Osteocyte (in vitro differentiated cells): ENCODE data around the gene SH3BP4. TPM values are rescaled to one million over a fixed set of nuclear protein-coding genes. Genes with fewer than 3 reads are reported as not detected.
A peak's percentile ranks its signal among the peaks of the same experiment; 100 is the strongest.

Experiments used
- DNase-seq: peaks from one replicate; pipeline ENCODE4 v3.0.0; 2021; ENCODE audit warnings: mixed read lengths; ENCODE audit not compliant: unreplicated experiment; ENCODE audit errors: extremely low spot score
- H3K27ac Mint-ChIP-seq: one replicate; pipeline ENCODE4 v1.8.0; 2021; ENCODE audit warnings: mild to moderate bottlenecking, mixed read lengths; ENCODE audit not compliant: unreplicated experiment
- H3K27me3 Mint-ChIP-seq: one replicate; pipeline ENCODE4 v1.8.0; 2021; ENCODE audit warnings: mixed read lengths; ENCODE audit not compliant: unreplicated experiment
- H3K36me3 Mint-ChIP-seq: one replicate; pipeline ENCODE4 v1.8.0; 2021; ENCODE audit warnings: mixed read lengths; ENCODE audit not compliant: unreplicated experiment
- H3K4me1 Mint-ChIP-seq: one replicate; pipeline ENCODE4 v1.8.0; 2021; ENCODE audit warnings: mixed read lengths; ENCODE audit not compliant: unreplicated experiment
- H3K4me3 Mint-ChIP-seq: one replicate; pipeline ENCODE4 v1.8.0; 2021; ENCODE audit warnings: mild to moderate bottlenecking, moderate library complexity, mixed read lengths; ENCODE audit not compliant: unreplicated experiment
- H3K9me3 Mint-ChIP-seq: one replicate; pipeline ENCODE4 v1.8.0; 2021; ENCODE audit warnings: mixed read lengths; ENCODE audit not compliant: unreplicated experiment
- total RNA-seq: library from RNA; stranded (reverse); gene quantifications from 2 replicates; pipeline ENCODE4 v1.2.1, GENCODE V29; 2021
- TF ChIP-seq, protein P1 (sequence below): fragments of 200-600 bp; sonication (generic); IDR thresholded peaks from 2 replicates; pipeline ENCODE4 v1.5.0; 2021; ENCODE audit warnings: antibody characterized with exemption, mild to moderate bottlenecking, moderate library complexity

The SH3BP4 gene
- total RNA-seq, 1 donor from 2014 or later = 60.1 TPM

DNA sequence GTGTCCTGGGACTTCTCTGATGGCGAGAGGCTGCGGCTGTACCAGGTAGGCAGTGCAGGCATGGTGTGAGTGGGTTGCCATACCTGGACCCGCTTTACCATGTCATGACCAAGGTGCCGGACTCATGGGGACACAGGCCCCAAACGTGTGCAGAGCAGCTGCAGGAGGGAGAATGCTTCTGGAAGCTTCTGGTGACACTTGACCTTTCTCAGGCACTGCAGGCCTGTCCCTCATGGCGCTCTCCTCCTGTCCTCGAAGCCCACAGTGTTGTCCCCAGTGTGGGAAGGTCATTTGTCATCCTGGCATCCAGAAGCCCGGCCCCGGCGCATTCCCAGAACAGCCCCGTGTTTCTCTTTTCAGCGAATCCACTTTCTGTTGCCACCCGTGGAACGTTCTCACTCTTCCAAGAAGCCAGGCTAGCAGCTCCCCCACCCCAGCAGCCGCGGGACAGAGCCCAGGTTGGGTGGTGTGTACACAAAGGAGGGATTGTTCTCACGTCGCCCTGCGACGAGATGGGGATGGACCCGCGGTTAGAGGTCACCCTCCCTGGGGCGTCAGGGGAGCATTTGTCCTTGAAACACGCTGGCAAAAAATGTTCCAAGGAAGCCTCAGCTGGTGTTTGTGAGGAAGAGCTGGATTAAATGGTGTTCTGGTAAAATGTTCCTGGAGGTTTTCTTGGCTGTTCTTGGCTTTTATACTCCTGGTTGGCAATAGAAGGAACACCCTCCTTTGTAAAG is 43.7 kb downstream of the SH3BP4 start:
- TF ChIP-seq, protein P1, sequence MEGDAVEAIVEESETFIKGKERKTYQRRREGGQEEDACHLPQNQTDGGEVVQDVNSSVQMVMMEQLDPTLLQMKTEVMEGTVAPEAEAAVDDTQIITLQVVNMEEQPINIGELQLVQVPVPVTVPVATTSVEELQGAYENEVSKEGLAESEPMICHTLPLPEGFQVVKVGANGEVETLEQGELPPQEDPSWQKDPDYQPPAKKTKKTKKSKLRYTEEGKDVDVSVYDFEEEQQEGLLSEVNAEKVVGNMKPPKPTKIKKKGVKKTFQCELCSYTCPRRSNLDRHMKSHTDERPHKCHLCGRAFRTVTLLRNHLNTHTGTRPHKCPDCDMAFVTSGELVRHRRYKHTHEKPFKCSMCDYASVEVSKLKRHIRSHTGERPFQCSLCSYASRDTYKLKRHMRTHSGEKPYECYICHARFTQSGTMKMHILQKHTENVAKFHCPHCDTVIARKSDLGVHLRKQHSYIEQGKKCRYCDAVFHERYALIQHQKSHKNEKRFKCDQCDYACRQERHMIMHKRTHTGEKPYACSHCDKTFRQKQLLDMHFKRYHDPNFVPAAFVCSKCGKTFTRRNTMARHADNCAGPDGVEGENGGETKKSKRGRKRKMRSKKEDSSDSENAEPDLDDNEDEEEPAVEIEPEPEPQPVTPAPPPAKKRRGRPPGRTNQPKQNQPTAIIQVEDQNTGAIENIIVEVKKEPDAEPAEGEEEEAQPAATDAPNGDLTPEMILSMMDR = no peak
- H3K27ac Mint-ChIP-seq = peak overlapping the region; percentile 95
- peaks cover 77% of the 10 kb centered on the region for H3K4me1 Mint-ChIP-seq
- DNase-seq = no peak
- peak overlapping the region; percentile 54 for H3K4me3 Mint-ChIP-seq
- H3K9me3 Mint-ChIP-seq = no peaks in the 10 kb centered on the region
- peaks cover 24% of the 10 kb centered on the region for H3K36me3 Mint-ChIP-seq
- no peaks in the 10 kb centered on the region for H3K27me3 Mint-ChIP-seq

DNA sequence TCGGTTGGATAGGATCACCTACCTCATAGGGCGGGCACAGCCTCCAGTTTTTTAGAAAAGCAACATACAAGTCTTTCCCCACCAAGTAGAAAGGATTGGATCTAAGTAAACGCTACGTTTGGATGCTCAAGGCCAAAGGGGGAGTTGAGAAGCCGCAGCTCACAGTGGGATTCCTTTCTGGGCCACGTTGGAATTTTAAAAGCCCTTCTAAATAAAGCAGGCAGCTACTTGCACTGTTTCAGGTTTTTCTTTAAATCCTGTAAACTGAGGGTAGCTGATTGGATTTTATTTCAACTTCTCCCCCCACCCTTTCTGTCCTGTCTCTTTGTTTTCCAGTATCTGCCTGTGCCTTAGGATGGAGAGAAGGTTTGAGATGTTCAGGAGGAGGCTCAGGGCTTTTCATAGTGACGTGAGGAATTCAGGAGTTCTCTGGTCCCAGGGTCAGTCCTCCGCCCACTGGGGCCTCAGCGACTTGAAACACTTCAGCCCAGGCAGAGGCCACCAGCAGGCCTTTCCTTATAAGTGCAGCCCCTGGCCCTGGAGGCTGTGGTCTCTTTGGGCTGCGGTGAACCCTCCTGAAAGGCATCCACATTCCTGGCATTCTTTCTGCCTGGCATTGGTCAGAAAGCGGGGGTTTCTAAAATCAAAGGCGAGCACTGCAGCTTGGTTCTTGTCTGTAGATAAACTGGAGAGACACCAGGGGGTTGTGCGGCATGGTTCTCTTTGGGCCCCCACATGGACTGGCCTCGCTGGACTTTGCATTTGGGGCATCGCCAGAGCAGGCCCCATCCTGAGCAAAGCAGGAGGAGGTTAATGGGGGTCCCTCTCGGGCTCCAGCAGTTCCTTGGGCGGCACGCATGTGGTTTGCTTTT is 44.5 kb downstream of the SH3BP4 start:
- peaks cover 78% of the 10 kb centered on the region for H3K4me1 Mint-ChIP-seq

DNA sequence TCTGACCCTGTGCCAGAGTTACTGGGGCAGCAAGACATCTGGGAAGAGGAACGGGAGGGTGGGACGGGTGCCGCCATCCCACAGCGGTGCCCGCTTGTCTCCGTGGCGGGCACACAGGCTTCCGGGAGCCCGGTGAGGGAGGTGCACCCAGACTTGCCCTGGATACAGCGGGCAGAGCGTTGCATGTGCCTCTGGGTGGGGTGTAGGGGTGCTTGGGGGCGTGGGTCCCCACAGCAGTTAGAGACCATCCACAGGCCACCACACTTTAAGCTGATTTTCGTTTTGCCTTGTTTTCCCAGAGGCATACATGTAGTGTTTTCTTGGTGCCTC is 45.1 kb downstream of the SH3BP4 start:
- DNase-seq = no peak
- peak overlapping the region; percentile 95 for H3K27ac Mint-ChIP-seq
- no peaks in the 10 kb centered on the region for H3K27me3 Mint-ChIP-seq
- TF ChIP-seq, protein P1 = no peak
- H3K4me1 Mint-ChIP-seq = peaks cover 74% of the 10 kb centered on the region
- no peak overlapping the region for H3K4me3 Mint-ChIP-seq
- no peaks in the 10 kb centered on the region for H3K9me3 Mint-ChIP-seq
- peaks cover 22% of the 10 kb centered on the region for H3K36me3 Mint-ChIP-seq

More for the DNA sequence above, 44.5 kb downstream of the SH3BP4 start:
- peaks cover 24% of the 10 kb centered on the region for H3K36me3 Mint-ChIP-seq
- TF ChIP-seq, protein P1 = peak; percentile 44
- H3K4me3 Mint-ChIP-seq = peak overlapping the region; percentile 54
- peak; percentile 90 for DNase-seq
- H3K27ac Mint-ChIP-seq = peak overlapping the region; percentile 95
- H3K9me3 Mint-ChIP-seq = no peaks in the 10 kb centered on the region
- no peaks in the 10 kb centered on the region for H3K27me3 Mint-ChIP-seq

DNA sequence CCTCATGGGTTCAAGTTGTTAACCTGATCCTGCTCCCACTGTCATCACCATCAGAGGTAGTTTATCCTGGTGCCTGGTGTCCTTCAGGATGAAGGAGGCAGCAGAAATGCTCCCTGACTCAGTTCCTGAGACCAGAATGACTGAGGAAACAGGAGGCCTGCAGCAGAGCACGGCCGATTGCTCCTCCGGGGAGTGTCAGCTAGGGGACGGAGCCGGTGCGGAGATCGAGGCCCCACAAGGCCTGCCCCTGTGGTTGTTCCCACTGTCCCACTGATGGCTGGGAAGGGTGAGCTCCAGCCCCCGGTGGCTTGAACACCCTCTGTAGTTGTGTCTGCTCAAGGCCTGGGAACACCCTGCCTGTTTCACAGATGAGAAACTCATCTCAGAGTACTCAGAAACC is 45.6 kb downstream of the SH3BP4 start:
- Mint-ChIP-seq H3K36me3 (peaks cover 26% of the 10 kb centered on the region), H3K27me3 (no peaks in the 10 kb centered on the region), H3K4me1 (peaks cover 71% of the 10 kb centered on the region), H3K4me3 (no peak overlapping the region), H3K9me3 (no peaks in the 10 kb centered on the region), H3K27ac (peak overlapping the region; percentile 95)
- no peak for DNase-seq
- TF ChIP-seq, protein P1 = no peak
